Mesenteric fat pad (tissue), 1 donor: Measurements from ENCODE around the gene UST. TPM values are rescaled to one million over a fixed set of nuclear protein-coding genes. Genes with fewer than 3 reads are reported as not detected.

Experiments
- DNase-seq: peaks from one replicate; pipeline ENCODE4 v3.0.0-alpha.2; 2020; ENCODE audit warnings: low spot score
- total RNA-seq: library from RNA; stranded (reverse); fragmentation: NEBNext Ultra II Directional; extraction: Animal tissue kit (Norgen Biotek cat#: 25700); gene quantifications from one replicate; pipeline ENCODE4 v1.2.1, GENCODE V29; 2021
- donor health status: DM: yes; HTN: yes; CAD: no.

The UST gene
- total RNA-seq, 1 donor from 2014 or later = 5.2 TPM

DNA sequence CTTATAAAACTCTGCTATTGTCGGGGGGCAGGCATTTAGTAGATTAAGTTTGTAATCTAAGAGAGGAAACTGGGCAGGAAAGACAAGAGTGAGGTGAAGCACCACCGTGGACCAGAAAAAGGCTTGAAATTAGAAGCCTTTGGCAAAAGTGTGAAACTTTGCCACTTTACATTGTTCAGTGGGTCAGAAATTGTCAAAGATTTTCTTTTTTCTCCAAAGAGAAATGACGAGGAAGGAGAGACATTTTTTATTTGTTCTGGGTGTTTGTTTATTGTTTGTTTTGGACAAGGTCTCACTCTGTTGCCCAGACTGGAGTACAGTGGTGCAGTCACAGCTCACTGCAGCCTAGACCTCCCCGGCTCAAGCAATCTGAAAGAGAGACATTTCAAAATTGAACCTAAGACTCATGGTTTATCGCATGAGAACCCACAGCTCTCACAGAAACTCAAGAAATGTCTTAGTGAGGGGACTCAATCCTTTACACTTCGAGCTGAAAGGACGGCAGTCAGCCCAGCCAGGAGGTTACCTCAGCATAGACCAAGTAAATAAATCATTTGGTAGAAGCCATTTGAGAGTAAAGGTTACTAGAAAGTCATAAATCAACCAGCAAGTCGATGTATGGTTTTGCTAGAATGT is 307.8 kb downstream of the UST start:
- no peak for DNase-seq

GRCh38 chr6:149055195-149055899 is 308.5 kb downstream of the UST start:
- no peak for DNase-seq

DNA sequence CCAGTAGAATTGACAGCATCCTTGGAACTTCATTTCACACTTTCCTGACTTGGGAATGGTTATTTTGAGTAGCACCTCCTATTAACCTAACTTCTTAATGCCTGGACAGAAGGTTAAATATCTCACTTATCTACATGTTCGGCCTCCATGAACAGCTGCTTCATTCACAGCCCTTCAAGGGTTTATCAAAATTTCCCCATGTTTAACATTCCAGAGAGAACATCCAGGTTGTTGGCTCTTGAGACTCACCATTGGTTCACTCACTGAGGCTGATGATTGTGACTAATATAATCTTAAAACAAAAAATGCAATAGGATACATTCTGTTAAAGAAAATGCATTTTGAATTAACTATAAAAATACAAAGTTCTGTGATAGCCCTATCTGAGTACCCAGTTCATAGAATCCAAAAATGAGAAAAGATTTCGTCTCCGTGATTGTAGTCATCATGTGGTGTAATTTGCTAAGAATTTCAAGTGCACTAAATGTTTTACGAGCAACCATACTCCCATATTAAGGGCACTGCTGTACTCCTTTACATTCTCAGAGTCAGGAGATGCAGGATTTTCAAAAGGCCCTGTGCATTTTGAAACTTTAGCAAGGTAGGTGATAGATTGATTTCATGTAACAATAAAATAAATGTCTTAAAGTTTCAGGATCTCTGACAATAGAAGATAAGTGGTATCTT is 310.1 kb downstream of the UST start:
- DNase-seq = no peak

DNA sequence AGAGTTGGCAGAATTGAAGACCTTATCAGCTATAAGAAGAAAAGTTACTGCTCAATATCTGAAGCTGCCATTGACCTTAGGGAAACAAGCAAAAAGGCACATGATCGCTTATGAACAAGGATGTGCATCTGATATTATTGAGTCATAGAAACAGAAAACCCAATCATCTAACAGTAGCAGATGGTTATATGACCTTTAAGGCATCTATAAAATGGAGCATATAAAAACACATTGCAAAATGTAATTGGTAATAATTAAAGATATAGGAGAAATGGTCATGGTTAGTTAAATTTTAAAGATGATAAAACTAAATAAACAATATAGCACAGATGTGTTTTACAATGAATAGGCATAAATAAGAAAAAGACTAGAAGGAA is 310.6 kb downstream of the UST start:
- no peak for DNase-seq

GRCh38 chr6:149059557-149059956 is 312.7 kb downstream of the UST start:
- DNase-seq = no peak

DNA sequence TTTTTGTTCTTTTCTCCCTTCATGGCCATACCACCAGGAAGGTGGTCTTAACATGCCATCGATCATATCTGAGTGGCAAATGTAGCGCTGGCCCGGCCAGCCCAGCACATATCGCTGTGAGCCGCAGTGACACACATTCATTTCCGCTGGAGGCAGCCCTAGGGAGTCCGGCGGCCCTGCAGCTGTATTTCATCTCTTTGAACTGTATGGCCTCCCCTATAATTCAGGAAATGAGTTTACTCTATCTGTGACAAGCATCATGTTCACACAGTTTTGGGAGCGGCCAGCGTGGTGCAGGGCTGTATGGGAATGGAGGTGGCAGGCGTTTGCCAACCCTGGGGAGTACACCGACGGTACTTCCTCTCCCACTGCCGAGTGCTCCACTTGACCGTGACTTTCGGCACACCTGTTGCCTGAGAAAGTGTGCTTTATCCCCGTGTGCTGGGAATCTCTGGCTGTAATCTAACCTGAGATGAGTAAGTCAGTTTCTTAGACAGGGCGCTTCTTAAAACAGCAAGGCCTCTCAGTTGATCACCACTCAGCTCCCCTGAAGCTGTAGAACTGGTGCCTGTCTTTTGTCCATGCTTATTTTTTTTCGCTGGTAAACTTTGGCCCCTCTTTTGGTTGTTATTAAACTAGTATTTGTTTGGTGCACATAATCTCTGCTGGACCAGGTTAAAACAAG is 313.6 kb downstream of the UST start:
- DNase-seq = no peak

DNA sequence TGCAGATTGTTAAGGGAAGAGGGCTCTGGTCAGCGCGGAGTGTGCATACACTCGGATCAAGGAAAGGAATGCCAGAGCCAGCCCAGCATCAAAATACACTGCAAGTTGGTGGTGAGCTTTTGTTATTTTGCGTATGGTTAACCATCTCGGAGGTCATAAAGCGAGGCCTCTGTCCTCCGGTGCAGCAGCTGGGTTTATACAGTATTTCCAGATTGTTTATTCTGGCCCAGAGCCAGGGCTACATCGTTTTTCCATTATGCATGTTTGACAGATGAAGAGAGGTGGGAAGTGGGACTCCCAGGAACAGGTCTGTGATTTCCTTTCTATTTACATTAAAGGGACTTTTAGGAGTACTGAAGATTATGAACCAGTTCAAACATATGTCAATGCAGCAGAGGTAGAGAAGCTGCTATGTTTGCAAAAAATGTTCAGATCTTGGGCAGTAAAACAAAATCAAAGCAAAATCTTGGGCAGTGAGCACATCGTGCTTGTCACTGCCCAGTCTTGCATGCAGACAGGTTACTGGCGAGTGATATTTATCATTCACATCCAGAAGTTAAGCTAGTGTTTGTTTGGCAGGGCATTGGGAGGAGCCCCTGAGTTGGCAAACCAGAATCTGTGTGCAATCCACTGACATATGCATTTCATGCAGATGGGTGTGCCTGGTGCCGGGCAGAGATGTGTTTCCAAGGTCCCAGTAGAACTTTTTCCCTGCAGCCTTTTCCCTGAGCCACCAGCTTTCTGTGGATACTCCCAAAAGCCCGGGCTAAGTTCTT is 314.3 kb downstream of the UST start:
- DNase-seq = no peak

DNA sequence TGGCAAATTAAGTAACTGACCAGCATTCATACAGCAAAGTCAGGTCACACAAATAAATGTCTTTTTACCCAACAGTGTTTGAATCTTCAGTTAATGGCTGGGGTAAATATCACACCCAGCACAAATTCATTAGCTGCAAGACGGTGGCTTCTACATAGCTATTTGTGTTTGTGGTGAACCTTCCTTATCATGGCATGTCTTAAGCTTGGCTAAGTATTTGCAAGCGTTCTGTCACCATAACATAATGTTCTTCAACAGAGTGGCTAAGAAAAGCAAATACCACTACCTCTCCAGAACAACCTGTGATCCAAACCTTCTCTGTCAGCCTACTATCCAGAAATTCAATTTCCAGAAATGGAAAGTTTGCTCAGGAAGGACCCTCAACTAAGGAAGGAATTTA is 315.1 kb downstream of the UST start:
- DNase-seq = no peak

GRCh38 chr6:149062653-149063348 is 316.0 kb downstream of the UST start:
- DNase-seq = no peak

- no peak for DNase-seq
Observed at GRCh38 chr6:149063468-149063867, 316.6 kb downstream of the UST start.

GRCh38 chr6:149064001-149064659 is 317.3 kb downstream of the UST start:
- DNase-seq = no peak

GRCh38 chr6:149064660-149065015 is 317.8 kb downstream of the UST start:
- no peak for DNase-seq

GRCh38 chr6:149065121-149065520 is 318.3 kb downstream of the UST start:
- no peak for DNase-seq

DNA sequence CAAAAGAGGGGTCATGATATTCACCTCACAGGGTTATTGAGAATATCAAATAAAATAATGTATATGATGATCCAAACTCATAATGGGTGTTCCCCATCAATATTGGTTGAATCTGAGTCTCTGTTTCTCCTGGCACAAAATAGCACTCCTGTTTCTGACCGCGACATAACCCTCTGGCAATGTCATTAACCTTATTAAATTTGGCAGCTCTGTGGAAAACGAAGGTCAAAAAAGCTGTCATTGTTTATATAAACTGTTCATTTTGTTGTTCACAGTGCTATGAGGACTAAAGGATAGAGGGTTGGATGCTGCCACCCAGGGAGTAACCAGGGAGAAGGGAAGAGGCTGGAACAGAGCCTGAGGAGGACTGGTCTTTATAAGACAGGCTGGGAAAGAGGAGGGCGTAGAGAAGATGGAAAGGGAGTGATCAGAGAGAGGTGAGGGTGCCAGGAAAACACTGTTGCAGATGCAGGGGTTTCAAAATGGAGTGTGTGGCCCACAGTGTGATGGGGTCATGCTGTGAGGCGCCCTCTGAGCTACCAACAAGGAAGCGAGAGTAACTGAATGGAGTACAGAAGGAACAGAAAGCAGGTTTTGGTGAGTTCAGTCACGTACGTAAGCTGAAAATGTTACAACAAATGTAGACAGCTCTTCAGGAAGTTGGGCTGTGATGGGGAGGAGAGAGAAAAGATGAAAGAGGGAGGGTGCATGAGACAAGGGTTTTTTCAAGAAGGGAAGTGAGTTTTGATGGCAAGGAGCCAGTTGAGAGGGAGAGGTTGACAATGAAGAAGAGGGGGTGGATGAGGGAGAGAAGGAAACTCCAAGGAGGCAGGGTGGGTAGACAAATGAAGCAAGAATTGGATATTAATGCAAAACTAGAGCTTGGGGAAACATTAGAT is 319.1 kb downstream of the UST start:
- DNase-seq = no peak

DNA sequence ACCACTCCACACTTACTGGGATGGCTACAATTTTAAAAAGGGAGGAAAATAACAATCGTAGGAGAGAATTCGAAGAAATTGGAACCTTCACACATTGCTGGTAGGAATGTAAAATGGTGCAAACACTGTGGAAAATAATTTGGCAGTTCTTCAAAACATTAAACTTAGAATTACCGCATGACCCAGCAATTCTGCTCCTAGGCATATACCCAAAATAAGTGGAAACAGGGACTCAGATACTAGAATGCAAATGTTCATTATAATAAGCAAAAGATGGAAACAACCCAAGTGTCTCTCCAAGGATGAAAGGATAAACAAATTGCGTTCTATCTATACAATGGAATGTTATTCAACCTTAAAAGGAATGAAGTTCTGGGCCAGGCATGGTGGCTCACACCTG is 325.2 kb downstream of the UST start:
- DNase-seq = no peak

DNA sequence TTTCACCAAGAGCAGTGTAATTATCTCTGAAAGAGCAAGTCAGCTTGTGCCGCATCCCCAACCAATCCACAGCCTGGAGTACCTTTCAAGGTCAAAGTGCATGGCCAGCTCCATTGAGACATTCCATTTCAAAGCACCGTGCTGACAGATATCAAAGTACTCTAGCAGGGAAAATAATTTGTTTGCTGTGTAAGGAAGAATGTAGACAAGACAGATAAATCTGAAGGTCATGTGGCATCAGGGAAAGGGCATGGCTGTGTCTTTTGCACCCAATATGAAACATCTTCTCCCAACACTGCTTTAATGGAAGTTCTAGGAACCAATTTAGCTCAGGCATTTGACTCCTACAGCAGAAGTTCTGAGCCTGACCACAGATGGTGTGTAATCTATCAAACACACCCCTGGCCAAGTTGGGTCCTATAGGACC is 328.0 kb downstream of the UST start:
- DNase-seq = no peak

DNA sequence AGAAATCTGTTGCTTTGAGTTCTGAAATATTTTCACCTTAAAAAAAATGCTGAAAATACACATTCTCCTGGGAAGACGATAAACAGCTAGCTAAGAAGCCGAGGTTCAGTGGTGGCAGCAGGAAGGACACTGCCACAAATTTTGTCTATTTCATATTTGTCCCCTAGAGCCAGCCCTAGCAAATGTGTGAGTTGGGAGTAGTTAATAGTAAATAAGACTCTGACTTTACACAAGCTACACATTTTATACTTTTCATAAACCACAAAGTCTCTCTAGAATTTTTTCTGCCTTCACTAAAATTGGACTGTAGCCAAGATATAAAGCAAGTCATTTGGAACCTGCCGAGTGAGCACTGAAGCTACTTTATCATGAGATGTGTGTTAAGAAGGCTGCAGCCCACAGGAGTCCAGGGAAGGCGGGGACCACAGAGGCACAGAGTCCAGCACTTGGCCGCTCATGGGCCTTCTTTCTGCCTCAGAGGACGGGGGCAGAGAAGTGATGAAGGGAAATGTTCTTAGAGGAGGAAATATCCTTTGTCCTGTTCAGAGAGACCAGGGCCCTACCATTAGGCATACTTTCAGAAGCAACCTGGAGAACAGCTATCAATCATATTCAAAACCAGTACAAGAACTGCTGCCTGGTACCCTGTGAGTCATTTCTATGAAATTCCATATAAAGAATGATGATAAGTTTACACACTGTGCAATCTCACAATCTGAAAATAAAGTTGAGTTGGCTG is 329.0 kb downstream of the UST start:
- no peak for DNase-seq

DNA sequence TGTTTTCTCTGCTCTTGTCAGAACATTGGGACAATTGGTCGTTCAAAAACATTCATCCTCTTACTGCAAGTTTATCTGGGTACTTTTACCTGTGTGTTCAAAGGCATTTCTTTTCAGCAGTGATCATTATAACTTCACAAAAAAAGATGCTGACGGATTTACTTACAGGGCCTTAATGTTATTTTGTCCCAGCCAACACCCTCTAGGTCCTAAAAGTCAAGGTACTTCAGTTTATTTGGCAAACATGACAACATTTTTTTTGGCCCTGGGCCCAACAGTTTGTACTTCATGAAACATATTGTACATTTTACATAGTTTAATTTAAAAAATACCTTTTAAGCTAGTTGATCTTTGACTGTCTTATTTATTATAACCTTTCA is 329.5 kb downstream of the UST start:
- no peak for DNase-seq
